ENCODE data around the gene TMEM80. TPM values are rescaled to one million over a fixed set of nuclear protein-coding genes. Genes with fewer than 3 reads are reported as not detected.

Gene TMEM80
- total RNA-seq, 2 donors from 2014 or later, result 18.4 to 36.6 TPM

DNA sequence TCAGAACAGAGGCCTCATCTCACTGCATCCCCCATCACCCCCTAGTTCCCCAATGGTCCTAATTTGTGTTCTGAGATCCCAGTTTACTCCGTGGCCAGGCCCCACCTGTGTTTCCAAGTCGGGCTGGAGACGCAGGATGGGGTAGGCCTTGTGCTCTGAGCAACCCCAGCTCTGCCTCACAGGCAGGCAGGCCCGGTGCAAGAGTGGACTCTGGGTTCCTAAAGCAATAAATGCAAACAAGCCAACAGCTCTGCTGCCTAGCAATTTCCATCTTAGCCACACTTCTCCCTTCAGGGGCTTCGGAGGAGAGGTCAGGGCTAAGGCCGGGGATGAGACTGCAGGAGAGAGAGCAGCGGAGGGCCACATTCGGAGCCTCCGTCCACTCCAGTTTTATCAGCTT is 7.9 kb downstream of the TMEM80 start:
- Histone ChIP-seq H3K4me3 (no peak overlapping the region), H3K27me3 (no peaks in the 10 kb centered on the region), H3K36me3 (no peaks in the 10 kb centered on the region), H3K27ac (peak overlapping the region; percentile 90), H3K4me1 (peaks cover 26% of the 10 kb centered on the region), H3K9me3 (no peaks in the 10 kb centered on the region), H3K9ac (ENCODE audit: low read depth in 2 of 2, low read length in 2 of 2) (peak overlapping the region in 1 of 2 donors; percentile 84)
- intact Hi-C loops (cut with DNase I), result no loop called here
- no peak for DNase-seq
- TF ChIP-seq, protein P1, sequence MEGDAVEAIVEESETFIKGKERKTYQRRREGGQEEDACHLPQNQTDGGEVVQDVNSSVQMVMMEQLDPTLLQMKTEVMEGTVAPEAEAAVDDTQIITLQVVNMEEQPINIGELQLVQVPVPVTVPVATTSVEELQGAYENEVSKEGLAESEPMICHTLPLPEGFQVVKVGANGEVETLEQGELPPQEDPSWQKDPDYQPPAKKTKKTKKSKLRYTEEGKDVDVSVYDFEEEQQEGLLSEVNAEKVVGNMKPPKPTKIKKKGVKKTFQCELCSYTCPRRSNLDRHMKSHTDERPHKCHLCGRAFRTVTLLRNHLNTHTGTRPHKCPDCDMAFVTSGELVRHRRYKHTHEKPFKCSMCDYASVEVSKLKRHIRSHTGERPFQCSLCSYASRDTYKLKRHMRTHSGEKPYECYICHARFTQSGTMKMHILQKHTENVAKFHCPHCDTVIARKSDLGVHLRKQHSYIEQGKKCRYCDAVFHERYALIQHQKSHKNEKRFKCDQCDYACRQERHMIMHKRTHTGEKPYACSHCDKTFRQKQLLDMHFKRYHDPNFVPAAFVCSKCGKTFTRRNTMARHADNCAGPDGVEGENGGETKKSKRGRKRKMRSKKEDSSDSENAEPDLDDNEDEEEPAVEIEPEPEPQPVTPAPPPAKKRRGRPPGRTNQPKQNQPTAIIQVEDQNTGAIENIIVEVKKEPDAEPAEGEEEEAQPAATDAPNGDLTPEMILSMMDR (IDR thresholded peaks at IDR 0.05), result no peak

DNA sequence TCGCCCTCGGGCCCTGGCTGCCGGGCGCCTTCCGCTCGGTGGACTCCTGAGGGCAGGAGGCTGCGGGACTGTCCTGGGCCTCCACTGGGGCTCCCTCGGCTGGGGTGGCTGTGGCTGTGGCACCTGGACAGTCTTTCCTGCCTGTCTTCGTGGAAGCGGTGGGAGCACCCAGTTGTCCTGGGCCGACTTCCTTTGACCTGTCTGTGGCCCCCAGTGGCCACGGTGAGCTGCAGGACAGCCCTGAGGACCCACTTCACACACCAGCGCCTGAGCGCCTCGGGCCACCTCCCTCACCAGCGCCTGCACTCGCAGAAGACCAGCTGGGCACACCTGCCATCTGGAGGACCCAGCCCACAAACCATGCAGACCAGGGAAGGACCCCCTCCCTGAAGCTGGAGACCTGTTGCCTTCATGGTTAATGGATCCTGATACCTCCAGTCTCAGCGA is 8.6 kb downstream of the TMEM80 start:
- Histone ChIP-seq H3K4me1 (peaks cover 27% of the 10 kb centered on the region), H3K27me3 (no peaks in the 10 kb centered on the region), H3K4me3 (no peak overlapping the region), H3K9ac (ENCODE audit: low read depth in 2 of 2, low read length in 2 of 2) (peak overlapping the region; percentile 47 to 91), H3K27ac (peak overlapping the region; percentile 90), H3K36me3 (no peaks in the 10 kb centered on the region), H3K9me3 (no peaks in the 10 kb centered on the region)
- no peak for DNase-seq
- TF ChIP-seq, protein P1 (IDR thresholded peaks at IDR 0.05), result no peak
- intact Hi-C loops (cut with DNase I), result no loop called here

DNA sequence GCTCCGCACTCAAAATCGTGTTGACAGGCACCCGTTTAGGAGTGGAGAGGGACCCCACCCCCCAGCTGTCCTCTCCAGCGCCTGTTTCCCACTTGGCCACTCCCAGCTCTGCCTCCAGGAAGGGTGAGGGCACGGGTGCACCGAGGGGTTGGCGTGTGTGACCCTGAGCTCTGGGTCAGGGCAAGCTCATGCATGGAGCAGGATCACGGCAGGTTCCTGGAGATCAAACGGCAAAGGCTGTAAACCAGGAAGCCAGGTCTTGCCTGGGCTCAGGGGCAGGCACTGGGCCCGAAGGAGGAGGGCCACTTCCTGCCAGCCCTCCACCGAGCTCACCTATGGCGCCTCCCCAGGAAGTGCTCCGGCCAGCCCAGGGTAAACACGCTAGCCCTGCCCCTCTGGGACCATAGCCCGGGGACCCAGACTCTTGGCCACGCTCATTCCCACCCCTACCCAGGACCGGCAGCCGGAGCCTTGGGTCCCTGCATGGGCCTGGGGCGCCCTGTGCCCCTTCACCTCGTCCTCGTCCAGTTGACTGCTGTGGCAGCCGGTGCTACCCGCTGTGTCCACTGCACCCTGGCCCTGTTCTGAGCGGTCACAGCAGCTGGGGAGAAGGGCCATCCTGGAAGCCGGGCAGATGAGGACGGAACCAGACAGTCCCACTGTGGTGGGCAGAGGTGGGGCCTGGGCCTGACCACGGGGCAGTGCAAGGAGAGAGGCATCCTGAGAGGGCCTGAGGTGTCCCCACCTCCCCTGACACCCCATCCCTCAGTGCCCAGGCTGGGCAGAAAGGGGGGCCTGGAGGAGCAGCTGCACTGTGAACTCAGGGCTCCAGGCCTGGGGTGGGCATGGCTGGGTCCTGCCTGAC is 9.4 kb downstream of the TMEM80 start:
- Histone ChIP-seq H3K27me3 (no peaks in the 10 kb centered on the region), H3K36me3 (no peaks in the 10 kb centered on the region), H3K9me3 (no peaks in the 10 kb centered on the region), H3K27ac (peak overlapping the region; percentile 90), H3K9ac (ENCODE audit: low read depth in 2 of 2, low read length in 2 of 2) (peak overlapping the region; percentile 84 to 91), H3K4me3 (peak overlapping the region; percentile 71), H3K4me1 (peaks cover 27% of the 10 kb centered on the region)
- DNase-seq, result peak; percentile 90
- TF ChIP-seq, protein P1 (IDR thresholded peaks at IDR 0.05), result no peak
- intact Hi-C loops (cut with DNase I), result no loop called here

DNA sequence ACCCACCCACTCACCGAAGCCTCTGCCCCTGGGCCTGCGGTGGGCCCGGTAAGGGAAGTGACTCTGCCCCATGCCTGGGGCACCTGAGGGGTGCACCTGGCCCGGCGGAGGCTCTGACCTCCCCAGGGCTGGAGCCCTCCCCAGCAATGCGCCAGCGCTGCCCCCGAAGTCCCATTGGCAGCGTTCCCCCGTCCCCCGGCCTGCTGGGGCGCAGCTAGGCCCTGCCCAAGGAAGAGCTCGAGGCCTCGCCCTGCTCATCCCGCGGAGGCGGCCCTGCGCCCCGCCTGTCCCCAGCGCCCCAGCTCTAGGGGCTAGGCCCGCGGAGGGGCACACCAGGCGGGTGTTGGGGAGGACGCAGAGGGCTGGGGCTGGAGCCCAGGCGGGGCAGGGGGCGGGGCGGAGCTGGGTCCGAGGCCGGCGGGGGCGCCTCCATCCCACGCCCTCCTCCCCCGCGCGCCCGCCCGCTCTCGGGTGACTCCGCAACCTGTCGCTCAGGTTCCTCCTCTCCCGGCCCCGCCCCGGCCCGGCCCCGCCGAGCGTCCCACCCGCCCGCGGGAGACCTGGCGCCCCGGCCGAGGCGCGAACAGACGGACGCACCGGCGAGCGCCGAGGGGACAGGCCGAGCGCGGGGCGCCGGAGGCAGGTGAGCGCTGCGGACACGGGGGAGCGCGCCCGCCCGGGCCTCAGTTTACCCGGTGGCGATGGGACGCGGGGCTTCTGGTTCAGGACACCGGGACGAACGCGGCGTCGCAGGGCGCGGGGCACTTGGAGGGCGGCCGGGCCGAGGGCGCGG is 10.2 kb downstream of the TMEM80 start, which contains the start of gene EPS8L2:
TSS of gene EPS8L2 (plus strand) at position 586 of the 793 bp plus-strand sequence. CDS start 3,177 bp downstream, outside the sequence.
- Histone ChIP-seq H3K4me1 (peaks cover 29% of the 10 kb centered on the region), H3K9ac (ENCODE audit: low read depth in 2 of 2, low read length in 2 of 2) (peak within 1 kb of the TSS; percentile 84 to 96), H3K9me3 (no peaks in the 10 kb centered on the region), H3K36me3 (no peaks in the 10 kb centered on the region), H3K27me3 (no peaks in the 10 kb centered on the region), H3K4me3 (peak within 1 kb of the TSS; percentile 71), H3K27ac (peak within 1 kb of the TSS; percentile 90)
- intact Hi-C loops (cut with DNase I), result no loop called here
- DNase-seq, result peak; percentile 92
- TF ChIP-seq, protein P1 (IDR thresholded peaks at IDR 0.05), result no peak

DNA sequence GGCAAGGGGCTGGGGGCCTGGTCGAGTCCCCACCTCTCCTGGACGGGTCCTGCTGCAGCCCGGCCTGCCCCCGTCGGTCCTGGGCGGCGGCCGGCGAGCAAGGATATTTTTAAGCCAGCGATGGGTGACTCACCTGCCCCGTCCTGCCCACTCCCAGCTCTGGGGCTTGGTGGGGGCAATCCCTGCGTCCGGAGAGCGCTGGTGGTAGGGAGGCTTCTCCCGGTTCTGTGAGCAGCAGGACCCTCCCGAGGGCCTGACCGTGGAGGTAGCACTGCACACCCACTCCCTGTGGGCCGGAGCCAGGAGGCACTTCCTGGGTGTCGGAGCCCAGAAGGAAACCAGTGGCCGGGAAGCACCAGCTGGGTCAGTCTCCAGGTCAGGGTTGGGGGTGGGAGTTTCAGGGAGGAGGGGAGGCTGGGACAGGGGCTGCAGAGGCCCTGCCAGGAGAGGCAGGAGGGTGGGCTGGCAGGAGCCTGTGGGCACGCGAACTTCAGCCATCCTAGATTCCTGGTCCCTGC is 10.9 kb downstream of the TMEM80 start:
- Histone ChIP-seq H3K4me1 (peaks cover 30% of the 10 kb centered on the region), H3K36me3 (no peaks in the 10 kb centered on the region), H3K9me3 (no peaks in the 10 kb centered on the region), H3K9ac (ENCODE audit: low read depth in 2 of 2, low read length in 2 of 2) (peak overlapping the region; percentile 79 to 96), H3K27ac (peak overlapping the region; percentile 90), H3K4me3 (peak overlapping the region; percentile 71), H3K27me3 (no peaks in the 10 kb centered on the region)
- intact Hi-C loops (cut with DNase I), result no loop called here
- TF ChIP-seq, protein P1 (IDR thresholded peaks at IDR 0.05), result no peak
- DNase-seq, result peak; percentile 54
